KMS-11 (cell line): ENCODE results near the gene ZMYND8.

Experiments used
- H2AFZ ChIP-seq: fragments of 200-600 bp; sonication (generic); 2 replicates; pipeline ENCODE4 v1.6.1; 2016; ENCODE audit warnings: antibody characterized with exemption, mixed run types, low read depth
- H3K27ac ChIP-seq: fragments of 200-600 bp; sonication (generic); 2 replicates; pipeline ENCODE4 v1.6.1; 2016; ENCODE audit warnings: mild to moderate bottlenecking, mixed run types
- H3K27me3 ChIP-seq: fragments of 200-600 bp; sonication (generic); 2 replicates; pipeline ENCODE4 v1.6.1; 2017; ENCODE audit warnings: mild to moderate bottlenecking, low read depth, mixed run types, moderate library complexity; ENCODE audit not compliant: insufficient read depth
- H3K36me3 ChIP-seq: fragments of 200-600 bp; sonication (generic); 2 replicates; pipeline ENCODE4 v1.6.1; 2017; ENCODE audit warnings: mild to moderate bottlenecking, mixed run types; ENCODE audit not compliant: insufficient read depth
- H3K4me1 ChIP-seq: fragments of 200-600 bp; sonication (generic); 2 replicates; pipeline ENCODE4 v1.6.1; 2016; ENCODE audit warnings: mild to moderate bottlenecking, low read depth, mixed run types; ENCODE audit not compliant: poor library complexity, severe bottlenecking
- H3K4me2 ChIP-seq: fragments of 200-600 bp; sonication (generic); 2 replicates; pipeline ENCODE4 v1.7.0; 2016; ENCODE audit warnings: mild to moderate bottlenecking, mixed run types
- H3K4me3 ChIP-seq: fragments of 200-600 bp; sonication (generic); IDR thresholded peaks from 2 replicates; pipeline ENCODE4 v1.6.1; 2017; ENCODE audit warnings: low read depth, low read length, mixed read lengths; ENCODE audit not compliant: insufficient read depth
- H3K79me2 ChIP-seq: fragments of 200-600 bp; sonication (generic); 2 replicates; pipeline ENCODE4 v1.6.1; 2016; ENCODE audit warnings: low read depth, mixed run types; ENCODE audit not compliant: insufficient read depth
- H3K9ac ChIP-seq: fragments of 200-600 bp; sonication (generic); 2 replicates; pipeline ENCODE4 v1.6.1; 2016; ENCODE audit warnings: mild to moderate bottlenecking, mixed run types
- H4K20me1 ChIP-seq: fragments of 200-600 bp; sonication (generic); 2 replicates; pipeline ENCODE4 v1.6.1; 2016; ENCODE audit warnings: mild to moderate bottlenecking, mixed run types; ENCODE audit not compliant: insufficient read depth
- CTCF ChIP-seq: fragments of 200-600 bp; sonication (generic); conservative IDR thresholded peaks from 2 replicates; pipeline ENCODE4 v1.6.1; 2017; ENCODE audit warnings: low read depth, mild to moderate bottlenecking, antibody characterized with exemption, low read length, moderate library complexity, mixed read lengths

The ZMYND8 gene

DNA sequence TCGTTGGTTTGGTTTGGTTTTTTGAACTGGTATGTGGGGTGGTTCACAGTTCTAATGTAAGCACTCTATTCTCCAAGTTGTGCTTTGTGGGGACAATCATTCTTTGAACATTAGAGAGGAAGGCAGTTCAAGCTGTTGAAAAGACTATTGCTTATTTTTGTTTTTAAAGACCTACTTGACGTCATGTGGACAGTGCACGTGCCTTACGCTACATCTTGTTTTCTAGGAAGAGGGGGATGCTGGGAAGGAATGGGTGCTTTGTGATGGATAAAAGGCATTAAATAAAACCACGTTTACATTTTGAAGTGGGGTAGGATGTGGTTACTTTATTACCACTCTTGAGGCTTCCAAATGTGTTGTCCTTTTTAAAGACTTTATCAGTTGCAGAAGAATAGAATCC is 168.0 kb downstream of the ZMYND8 start:
- no peaks in the 10 kb centered on the region for H4K20me1 ChIP-seq
- H3K4me1 ChIP-seq, result peaks cover 6% of the 10 kb centered on the region
- H3K4me3 ChIP-seq, result no peak overlapping the region
- no peak overlapping the region for H3K9ac ChIP-seq
- H3K4me2 ChIP-seq, result no peak overlapping the region
- H3K36me3 ChIP-seq, result peaks cover 11% of the 10 kb centered on the region; the same call in 1 of the 2 replicates
- H3K27ac ChIP-seq, result no peak overlapping the region
- no peak for TF ChIP-seq CTCF
- H3K79me2 ChIP-seq, result no peaks in the 10 kb centered on the region
- H2AFZ ChIP-seq, result no peak overlapping the region
- no peaks in the 10 kb centered on the region for H3K27me3 ChIP-seq

- no peak overlapping the region for H3K4me3 ChIP-seq
- H4K20me1 ChIP-seq, result no peaks in the 10 kb centered on the region
- no peaks in the 10 kb centered on the region for H3K27me3 ChIP-seq
- no peak overlapping the region for H3K9ac ChIP-seq
- no peaks in the 10 kb centered on the region for H3K79me2 ChIP-seq
- TF ChIP-seq CTCF, result no peak
- no peaks in the 10 kb centered on the region for H3K4me1 ChIP-seq
- peaks cover 11% of the 10 kb centered on the region; the same call in 1 of the 2 replicates for H3K36me3 ChIP-seq
- H3K4me2 ChIP-seq, result no peak overlapping the region
- no peak overlapping the region for H3K27ac ChIP-seq
- H2AFZ ChIP-seq, result no peak overlapping the region
Measured at GRCh38 chr20:47187450-47188195, 168.9 kb downstream of the ZMYND8 start.

- Histone ChIP-seq H4K20me1 (no peaks in the 10 kb centered on the region), H3K27ac (no peak overlapping the region), H3K36me3 (peaks cover 7% of the 10 kb centered on the region; the same call in 1 of the 2 replicates), H3K4me2 (no peak overlapping the region), H3K27me3 (no peaks in the 10 kb centered on the region), H3K4me1 (no peaks in the 10 kb centered on the region), H3K4me3 (no peak overlapping the region), H2AFZ (no peak overlapping the region), H3K9ac (no peak overlapping the region), H3K79me2 (no peaks in the 10 kb centered on the region)
- TF ChIP-seq CTCF, result no peak
Measured at GRCh38 chr20:47183367-47183766, 173.1 kb downstream of the ZMYND8 start.

DNA sequence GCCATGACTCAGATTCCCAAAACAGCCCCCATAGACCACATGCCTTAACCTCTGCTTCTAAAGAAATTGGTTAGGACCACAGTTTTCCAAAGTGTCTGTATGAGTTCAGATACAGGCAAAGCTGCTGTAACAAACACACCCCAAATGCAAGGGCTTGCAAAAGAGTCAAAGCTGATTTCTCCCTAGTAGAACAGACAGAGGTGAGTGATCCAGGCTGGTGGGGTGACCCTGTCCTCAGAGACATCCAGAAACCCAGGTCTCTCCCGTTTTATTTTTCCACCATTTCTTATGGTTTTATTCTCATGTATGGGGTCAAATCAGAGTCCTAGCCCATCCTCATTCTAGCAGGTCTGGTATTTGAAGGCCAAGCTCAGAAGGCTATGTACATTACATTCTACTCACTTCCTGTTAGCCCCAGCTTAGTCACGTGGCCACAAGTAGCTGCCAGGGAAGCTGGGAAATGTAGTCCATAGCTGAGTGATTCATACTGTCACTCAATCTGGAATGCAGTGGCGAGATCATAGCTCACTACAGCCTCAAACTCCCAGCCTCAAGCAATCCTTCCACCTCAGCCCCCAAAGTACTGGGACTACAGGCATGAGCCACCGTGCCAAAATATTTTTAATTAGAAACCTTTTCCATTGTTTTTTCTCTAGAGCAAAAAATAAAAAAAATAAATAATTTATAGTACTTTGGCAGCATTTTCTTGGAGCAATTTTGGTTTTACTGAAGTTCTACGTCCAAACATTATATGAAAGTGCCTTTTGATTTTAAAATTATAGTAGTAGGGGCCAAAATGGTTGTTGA is 175.2 kb downstream of the ZMYND8 start:
- H3K27ac ChIP-seq, result no peak overlapping the region

More for the DNA sequence above, 175.2 kb downstream of the ZMYND8 start:
- Histone ChIP-seq H3K4me1 (no peaks in the 10 kb centered on the region), H3K36me3 (peaks cover 3% of the 10 kb centered on the region; the same call in 1 of the 2 replicates), H4K20me1 (no peaks in the 10 kb centered on the region), H3K79me2 (no peaks in the 10 kb centered on the region), H3K9ac (no peak overlapping the region), H2AFZ (no peak overlapping the region), H3K4me3 (no peak overlapping the region), H3K4me2 (no peak overlapping the region), H3K27me3 (no peaks in the 10 kb centered on the region)
- TF ChIP-seq CTCF, result no peak
